ENCODE data around the gene SRGAP1. TPM values are rescaled to one million over a fixed set of nuclear protein-coding genes. Genes with fewer than 3 reads are reported as not detected.

The SRGAP1 gene
- total RNA-seq, 1 experiment from 2014 or later = 65.0 TPM

- TF ChIP-seq CTCF (IDR thresholded peaks at IDR 0.05; ENCODE audit: unreplicated experiment) = no peak
- Mint-ChIP-seq H3K9me3 (ENCODE audit: unreplicated experiment) (peaks cover 2% of the 10 kb centered on the region), H3K27ac (ENCODE audit: low read depth, unreplicated experiment) (peak overlapping the region; percentile 89), H3K27me3 (ENCODE audit: insufficient read depth, unreplicated experiment) (no peaks in the 10 kb centered on the region), H3K36me3 (ENCODE audit: insufficient read depth, unreplicated experiment) (peaks cover 5% of the 10 kb centered on the region), H3K4me3 (ENCODE audit: unreplicated experiment) (peak overlapping the region; percentile 25), H3K4me1 (ENCODE audit: insufficient read depth, unreplicated experiment) (peaks cover 67% of the 10 kb centered on the region)
- intact Hi-C loops (cut with micrococcal nuclease) = loop anchor here (5.0 kb wide), 2 partner anchors 172 to 267 kb away; no protein-coding TSS in a partner anchor
- DNase-seq (ENCODE audit: unreplicated experiment) = peak; percentile 47
- ChIA-PET CTCF (interaction anchor here (0.6 to 4.6 kb wide), 7 partner anchors 10 to 70 kb away, joined by 3 to 28 read pairs (median 3); partner anchors contain the start of gene SRGAP1), POLR2A (interaction anchor here (0.6 to 9.3 kb wide), 15 partner anchors 9 to 305 kb away, joined by 3 to 101 read pairs (median 7); partner anchors contain the start of gene SRGAP1)
- no TSS peak for BruUV-seq (replicated peaks)
These were observed 70.8 kb downstream of the SRGAP1 start for GRCh38 chr12:63915105-63915800.

GRCh38 chr12:63916561-63917476 is 72.3 kb downstream of the SRGAP1 start:
- ChIA-PET CTCF (interaction anchor here (0.8 to 4.6 kb wide), 6 partner anchors 11 to 169 kb away, joined by 3 to 28 read pairs (median 4); partner anchors contain the start of gene SRGAP1), POLR2A (interaction anchor here (0.6 to 9.3 kb wide), 27 partner anchors 8 to 302 kb away, joined by 3 to 101 read pairs (median 8); partner anchors contain the start of gene SRGAP1)
- peak overlapping the region; percentile 0 for H3K4me3 Mint-ChIP-seq (ENCODE audit: unreplicated experiment)
- H3K9me3 Mint-ChIP-seq (ENCODE audit: unreplicated experiment) = peaks cover 8% of the 10 kb centered on the region
- H3K27ac Mint-ChIP-seq (ENCODE audit: low read depth, unreplicated experiment) = peak overlapping the region; percentile 89
- DNase-seq (ENCODE audit: unreplicated experiment) = peak; percentile 48
- peaks cover 7% of the 10 kb centered on the region for H3K36me3 Mint-ChIP-seq (ENCODE audit: insufficient read depth, unreplicated experiment)
- TF ChIP-seq CTCF (IDR thresholded peaks at IDR 0.05; ENCODE audit: unreplicated experiment) = no peak
- BruUV-seq (replicated peaks) = no TSS peak
- H3K27me3 Mint-ChIP-seq (ENCODE audit: insufficient read depth, unreplicated experiment) = no peaks in the 10 kb centered on the region
- peaks cover 75% of the 10 kb centered on the region for H3K4me1 Mint-ChIP-seq (ENCODE audit: insufficient read depth, unreplicated experiment)
- intact Hi-C loops (cut with micrococcal nuclease) = loop anchor here (5.0 kb wide), 2 partner anchors 170 to 265 kb away; no protein-coding TSS in a partner anchor

GRCh38 chr12:63917477-63917862 is 73.0 kb downstream of the SRGAP1 start:
- CTCF ChIA-PET = interaction anchor here (0.7 to 4.6 kb wide), 5 partner anchors 16 to 250 kb away, joined by 3 to 28 read pairs (median 3); partner anchors contain the start of gene SRGAP1
- intact Hi-C loops (cut with micrococcal nuclease) = loop anchor here (5.0 kb wide), 2 partner anchors 170 to 265 kb away; no protein-coding TSS in a partner anchor

More at GRCh38 chr12:63917477-63917862, 73.0 kb downstream of the SRGAP1 start:
- Mint-ChIP-seq H3K9me3 (ENCODE audit: unreplicated experiment) (peaks cover 8% of the 10 kb centered on the region), H3K4me3 (ENCODE audit: unreplicated experiment) (peak overlapping the region; percentile 0), H3K36me3 (ENCODE audit: insufficient read depth, unreplicated experiment) (peaks cover 7% of the 10 kb centered on the region), H3K27ac (ENCODE audit: low read depth, unreplicated experiment) (peak overlapping the region; percentile 89), H3K4me1 (ENCODE audit: insufficient read depth, unreplicated experiment) (peaks cover 79% of the 10 kb centered on the region), H3K27me3 (ENCODE audit: insufficient read depth, unreplicated experiment) (no peaks in the 10 kb centered on the region)
- TSS peak; percentile 95 for BruUV-seq (replicated peaks)
- no peak for TF ChIP-seq CTCF (IDR thresholded peaks at IDR 0.05; ENCODE audit: unreplicated experiment)
- no peak for DNase-seq (ENCODE audit: unreplicated experiment)
- POLR2A ChIA-PET = interaction anchor here (0.6 to 9.3 kb wide), 31 partner anchors 9 to 345 kb away, joined by 3 to 101 read pairs (median 6); partner anchors contain the start of genes KICS2 and SRGAP1
